ENCODE data around the gene SLC25A13. TPM values are rescaled to one million over a fixed set of nuclear protein-coding genes. Genes with fewer than 3 reads are reported as not detected.

SLC25A13 gene
- total and polyA plus RNA-seq, 9 of the 15 experiments (the other 6 are each of a cell fraction or from before 2014, with no cell fraction given): 21.4 to 80.2 (median 58.7) TPM

DNA sequence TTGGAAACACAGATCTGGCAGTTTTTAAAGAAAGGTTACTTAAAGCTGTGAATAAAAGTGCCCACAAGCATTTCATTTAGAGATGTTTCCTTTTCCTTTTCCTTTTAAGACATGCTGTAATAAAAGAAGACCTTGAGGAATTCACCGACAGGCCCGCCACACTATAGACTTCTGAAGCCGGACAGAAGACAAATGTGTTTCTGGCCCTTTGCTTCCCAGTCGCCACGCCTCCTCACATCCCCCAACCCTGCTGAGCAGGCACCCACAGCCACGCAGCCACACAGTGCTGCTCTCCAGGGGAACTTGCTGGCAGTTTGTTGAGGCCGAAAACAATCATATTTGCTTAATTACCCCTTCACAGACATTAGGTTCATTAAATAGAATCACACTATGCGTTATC, 83.4 kb downstream of the SLC25A13 start (continued):
- TF ChIP-seq, protein P1, sequence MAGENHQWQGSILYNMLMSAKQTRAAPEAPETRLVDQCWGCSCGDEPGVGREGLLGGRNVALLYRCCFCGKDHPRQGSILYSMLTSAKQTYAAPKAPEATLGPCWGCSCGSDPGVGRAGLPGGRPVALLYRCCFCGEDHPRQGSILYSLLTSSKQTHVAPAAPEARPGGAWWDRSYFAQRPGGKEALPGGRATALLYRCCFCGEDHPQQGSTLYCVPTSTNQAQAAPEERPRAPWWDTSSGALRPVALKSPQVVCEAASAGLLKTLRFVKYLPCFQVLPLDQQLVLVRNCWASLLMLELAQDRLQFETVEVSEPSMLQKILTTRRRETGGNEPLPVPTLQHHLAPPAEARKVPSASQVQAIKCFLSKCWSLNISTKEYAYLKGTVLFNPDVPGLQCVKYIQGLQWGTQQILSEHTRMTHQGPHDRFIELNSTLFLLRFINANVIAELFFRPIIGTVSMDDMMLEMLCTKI (IDR thresholded peaks at IDR 0.05; ENCODE audit: partially characterized antibody): no peak
- TF ChIP-seq NRF1 (conservative IDR thresholded peaks at IDR 0.05 in 1 of 2, IDR thresholded peaks at IDR 0.05 in 1 of 2) (peak; percentile 41 to 43; a peak in 2 of 4 replicates), SMARCA5 (IDR thresholded peaks at IDR 0.05) (no peak), STAT5A (IDR thresholded peaks at IDR 0.05; ENCODE audit: borderline replicate concordance, low read length) (peak; percentile 14; the same call in 1 of the 2 replicates), MYC (IDR thresholded peaks at IDR 0.05; ENCODE audit: low read depth, low read length) (peak; percentile 54; the same call in 1 of the 2 replicates), MYC (CRISPR knock-in tag; IDR thresholded peaks at IDR 0.05; ENCODE audit: borderline replicate concordance, low read depth) (no peak), ZBTB7A (IDR thresholded peaks at IDR 0.05; ENCODE audit: borderline replicate concordance, control insufficient read depth, low read depth, low read length) (0 out of 2 replicates have a peak, but pooled peaks have one; percentile 43), EGR1 (conservative IDR thresholded peaks at IDR 0.05) (peak; percentile 16; the same call in 1 of the 2 replicates), CREB1 (IDR thresholded peaks at IDR 0.05) (peak; percentile 35; the same call in 1 of the 2 replicates), CREB1 (CRISPR knock-in tag; IDR thresholded peaks at IDR 0.05) (no peak), L3MBTL2 (IDR thresholded peaks at IDR 0.05) (0 out of 2 replicates have a peak, but pooled peaks have one; percentile 29), ZKSCAN3 (CRISPR knock-in tag; IDR thresholded peaks at IDR 0.05) (no peak), MXI1 (IDR thresholded peaks at IDR 0.05; ENCODE audit: low read depth, low read length) (peak; percentile 18; the same call in 1 of the 2 replicates), TAF9B (IDR thresholded peaks at IDR 0.05; ENCODE audit: partially characterized antibody) (peak; percentile 29), RCOR1 (IDR thresholded peaks at IDR 0.05; ENCODE audit: borderline replicate concordance in 1 of 2, low read depth in 2 of 2, low read length in 2 of 2) (0 out of 4 replicates have a peak, but pooled peaks of 1 of the 2 experiments have one; percentile 16), RBM22 (IDR thresholded peaks at IDR 0.05; ENCODE audit: low read depth, low read length, poor library complexity, severe bottlenecking) (no peak), POLR2G (IDR thresholded peaks at IDR 0.05; ENCODE audit: low read depth, low read length) (0 out of 2 replicates have a peak, but pooled peaks have one; percentile 21)
- TF ChIP-seq, protein P2, sequence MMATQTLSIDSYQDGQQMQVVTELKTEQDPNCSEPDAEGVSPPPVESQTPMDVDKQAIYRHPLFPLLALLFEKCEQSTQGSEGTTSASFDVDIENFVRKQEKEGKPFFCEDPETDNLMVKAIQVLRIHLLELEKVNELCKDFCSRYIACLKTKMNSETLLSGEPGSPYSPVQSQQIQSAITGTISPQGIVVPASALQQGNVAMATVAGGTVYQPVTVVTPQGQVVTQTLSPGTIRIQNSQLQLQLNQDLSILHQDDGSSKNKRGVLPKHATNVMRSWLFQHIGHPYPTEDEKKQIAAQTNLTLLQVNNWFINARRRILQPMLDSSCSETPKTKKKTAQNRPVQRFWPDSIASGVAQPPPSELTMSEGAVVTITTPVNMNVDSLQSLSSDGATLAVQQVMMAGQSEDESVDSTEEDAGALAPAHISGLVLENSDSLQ (IDR thresholded peaks at IDR 0.05): peak; percentile 63; the same call in 1 of the 2 replicates
- TF ChIP-seq, protein P3, sequence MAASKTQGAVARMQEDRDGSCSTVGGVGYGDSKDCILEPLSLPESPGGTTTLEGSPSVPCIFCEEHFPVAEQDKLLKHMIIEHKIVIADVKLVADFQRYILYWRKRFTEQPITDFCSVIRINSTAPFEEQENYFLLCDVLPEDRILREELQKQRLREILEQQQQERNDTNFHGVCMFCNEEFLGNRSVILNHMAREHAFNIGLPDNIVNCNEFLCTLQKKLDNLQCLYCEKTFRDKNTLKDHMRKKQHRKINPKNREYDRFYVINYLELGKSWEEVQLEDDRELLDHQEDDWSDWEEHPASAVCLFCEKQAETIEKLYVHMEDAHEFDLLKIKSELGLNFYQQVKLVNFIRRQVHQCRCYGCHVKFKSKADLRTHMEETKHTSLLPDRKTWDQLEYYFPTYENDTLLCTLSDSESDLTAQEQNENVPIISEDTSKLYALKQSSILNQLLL (CRISPR knock-in tag; IDR thresholded peaks at IDR 0.05; ENCODE audit: borderline replicate concordance): no peak

Data from K562 (cell line).